Measurements from ENCODE around the gene RFX4. TPM values are rescaled to one million over a fixed set of nuclear protein-coding genes. Genes with fewer than 3 reads are reported as not detected.

The RFX4 gene
- total RNA-seq, 1 donor from 2014 or later, result not detected

DNA sequence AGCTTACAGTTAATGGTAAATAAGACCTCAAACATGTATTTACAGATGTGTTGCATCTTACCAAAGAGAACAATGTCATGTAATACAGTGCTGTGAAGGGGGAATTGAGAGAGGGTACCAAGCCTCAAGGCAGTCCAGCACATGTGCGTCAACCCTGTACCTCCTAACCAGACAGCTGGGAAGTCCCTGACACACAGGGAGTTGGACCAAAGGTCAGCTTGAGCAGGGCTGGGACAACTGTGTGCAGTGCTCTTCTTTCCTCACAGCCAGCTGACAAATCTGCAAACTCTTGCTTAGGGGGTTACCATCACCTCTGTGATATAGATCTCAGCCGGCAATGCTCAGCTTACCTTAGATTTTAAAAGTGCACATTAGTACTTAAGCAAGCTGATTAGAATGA is 134.9 kb downstream of the RFX4 start:
- Mint-ChIP-seq H3K4me1 (no peaks in the 10 kb centered on the region), H3K27me3 (ENCODE audit: low read depth) (peaks cover 28% of the 10 kb centered on the region), H3K4me3 (no peak overlapping the region), H3K36me3 (no peaks in the 10 kb centered on the region), H3K9me3 (no peaks in the 10 kb centered on the region), H3K27ac (no peak overlapping the region)
- TF ChIP-seq, protein P1, sequence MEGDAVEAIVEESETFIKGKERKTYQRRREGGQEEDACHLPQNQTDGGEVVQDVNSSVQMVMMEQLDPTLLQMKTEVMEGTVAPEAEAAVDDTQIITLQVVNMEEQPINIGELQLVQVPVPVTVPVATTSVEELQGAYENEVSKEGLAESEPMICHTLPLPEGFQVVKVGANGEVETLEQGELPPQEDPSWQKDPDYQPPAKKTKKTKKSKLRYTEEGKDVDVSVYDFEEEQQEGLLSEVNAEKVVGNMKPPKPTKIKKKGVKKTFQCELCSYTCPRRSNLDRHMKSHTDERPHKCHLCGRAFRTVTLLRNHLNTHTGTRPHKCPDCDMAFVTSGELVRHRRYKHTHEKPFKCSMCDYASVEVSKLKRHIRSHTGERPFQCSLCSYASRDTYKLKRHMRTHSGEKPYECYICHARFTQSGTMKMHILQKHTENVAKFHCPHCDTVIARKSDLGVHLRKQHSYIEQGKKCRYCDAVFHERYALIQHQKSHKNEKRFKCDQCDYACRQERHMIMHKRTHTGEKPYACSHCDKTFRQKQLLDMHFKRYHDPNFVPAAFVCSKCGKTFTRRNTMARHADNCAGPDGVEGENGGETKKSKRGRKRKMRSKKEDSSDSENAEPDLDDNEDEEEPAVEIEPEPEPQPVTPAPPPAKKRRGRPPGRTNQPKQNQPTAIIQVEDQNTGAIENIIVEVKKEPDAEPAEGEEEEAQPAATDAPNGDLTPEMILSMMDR (IDR thresholded peaks at IDR 0.05; ENCODE audit: unreplicated experiment), result no peak
- no peak for DNase-seq (ENCODE audit: low spot score in 2 of 2, unreplicated experiment in 2 of 2)

DNA sequence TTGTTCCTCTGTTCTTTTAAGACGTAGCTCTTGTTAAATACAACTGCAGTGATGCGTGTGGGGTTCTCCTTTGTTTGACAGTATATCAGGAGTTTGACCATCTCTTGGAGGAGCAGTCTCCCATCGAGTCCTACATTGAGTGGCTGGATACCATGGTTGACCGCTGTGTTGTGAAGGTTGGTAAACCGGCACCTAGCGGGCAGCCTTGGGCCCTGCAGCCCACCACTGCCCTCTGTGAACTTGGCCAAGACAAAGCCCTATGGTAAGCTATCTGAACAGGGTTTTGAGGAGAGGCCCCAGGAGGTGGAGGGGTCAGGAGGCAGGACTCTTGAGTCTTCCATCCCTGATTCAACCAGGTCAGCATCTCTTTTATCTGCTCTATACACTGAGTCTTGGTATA is 137.1 kb downstream of the RFX4 start:
- H3K4me1 Mint-ChIP-seq, result no peaks in the 10 kb centered on the region
- no peaks in the 10 kb centered on the region for H3K36me3 Mint-ChIP-seq
- H3K27me3 Mint-ChIP-seq (ENCODE audit: low read depth), result peaks cover 31% of the 10 kb centered on the region
- TF ChIP-seq, protein P1 (IDR thresholded peaks at IDR 0.05; ENCODE audit: unreplicated experiment), result no peak
- no peak overlapping the region for H3K27ac Mint-ChIP-seq
- DNase-seq (ENCODE audit: low spot score in 2 of 2, unreplicated experiment in 2 of 2), result no peak
- H3K9me3 Mint-ChIP-seq, result no peaks in the 10 kb centered on the region
- H3K4me3 Mint-ChIP-seq, result no peak overlapping the region

DNA sequence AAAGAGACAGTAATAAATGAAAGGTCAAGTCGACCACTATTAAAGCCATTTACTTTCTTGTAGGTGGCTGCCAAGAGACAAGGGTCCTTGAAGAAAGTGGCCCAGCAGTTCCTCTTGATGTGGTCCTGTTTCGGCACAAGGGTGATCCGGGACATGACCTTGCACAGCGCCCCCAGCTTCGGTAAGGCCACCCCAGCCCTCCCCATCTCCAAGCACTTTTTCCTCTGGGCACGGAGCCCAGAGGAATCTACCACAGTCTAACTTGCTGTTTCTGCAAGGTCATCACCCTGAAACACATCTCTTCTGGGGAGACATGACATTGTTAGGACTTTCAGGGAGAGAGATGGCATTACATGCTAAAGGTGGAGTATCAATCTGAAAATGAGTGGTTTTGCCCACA is 137.9 kb downstream of the RFX4 start:
- no peaks in the 10 kb centered on the region for H3K9me3 Mint-ChIP-seq
- H3K4me3 Mint-ChIP-seq, result no peak overlapping the region
- H3K27me3 Mint-ChIP-seq (ENCODE audit: low read depth), result peaks cover 30% of the 10 kb centered on the region
- no peaks in the 10 kb centered on the region for H3K4me1 Mint-ChIP-seq
- H3K27ac Mint-ChIP-seq, result no peak overlapping the region
- no peaks in the 10 kb centered on the region for H3K36me3 Mint-ChIP-seq
- DNase-seq (ENCODE audit: low spot score in 2 of 2, unreplicated experiment in 2 of 2), result no peak
- TF ChIP-seq, protein P1 (IDR thresholded peaks at IDR 0.05; ENCODE audit: unreplicated experiment), result no peak

DNA sequence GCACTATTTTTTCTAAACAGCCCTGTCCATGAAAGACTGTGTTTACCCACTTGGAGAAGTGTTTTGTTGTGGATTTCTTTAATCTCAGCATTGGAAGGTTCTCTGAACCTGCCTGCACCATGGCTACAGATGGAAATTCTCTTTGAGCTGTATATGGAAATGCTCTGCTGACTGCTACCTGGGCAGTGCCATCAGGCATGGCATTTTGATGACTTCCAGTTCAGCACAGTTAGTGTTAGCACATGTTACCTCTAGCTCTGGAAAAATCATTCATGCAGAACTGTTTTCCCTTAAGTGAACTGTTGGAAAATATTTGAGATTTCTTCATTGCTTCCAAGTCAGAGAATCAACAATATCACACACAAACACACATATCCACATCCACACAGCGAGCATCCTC is 139.1 kb downstream of the RFX4 start:
- TF ChIP-seq, protein P1 (IDR thresholded peaks at IDR 0.05; ENCODE audit: unreplicated experiment), result no peak
- Mint-ChIP-seq H3K4me1 (no peaks in the 10 kb centered on the region), H3K36me3 (no peaks in the 10 kb centered on the region), H3K27me3 (ENCODE audit: low read depth) (peaks cover 22% of the 10 kb centered on the region), H3K9me3 (no peaks in the 10 kb centered on the region), H3K4me3 (no peak overlapping the region), H3K27ac (no peak overlapping the region)
- DNase-seq (ENCODE audit: low spot score in 2 of 2, unreplicated experiment in 2 of 2), result no peak

DNA sequence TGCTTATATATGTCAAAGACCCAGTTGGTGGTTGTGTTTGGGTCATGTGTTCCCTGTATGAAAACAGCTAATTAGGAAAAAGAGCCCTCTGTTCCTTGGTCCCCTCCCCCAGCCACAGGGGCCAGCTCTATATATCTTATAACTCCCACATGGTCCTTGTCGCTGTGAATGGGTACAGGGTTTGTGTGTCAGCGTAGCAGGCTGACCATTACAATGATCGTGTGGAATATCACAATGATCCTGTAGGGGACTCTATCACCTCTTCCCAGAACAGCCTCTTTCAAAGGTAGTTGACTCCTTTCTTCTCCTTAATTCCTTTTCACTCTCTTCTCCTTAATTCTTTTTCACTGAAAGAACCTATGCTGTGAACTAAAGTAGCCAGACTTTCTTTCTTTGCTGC is 140.0 kb downstream of the RFX4 start:
- Mint-ChIP-seq H3K4me3 (no peak overlapping the region), H3K36me3 (no peaks in the 10 kb centered on the region), H3K4me1 (no peaks in the 10 kb centered on the region), H3K27me3 (ENCODE audit: low read depth) (peaks cover 21% of the 10 kb centered on the region), H3K27ac (no peak overlapping the region), H3K9me3 (no peaks in the 10 kb centered on the region)
- DNase-seq (ENCODE audit: low spot score in 2 of 2, unreplicated experiment in 2 of 2), result no peak
- TF ChIP-seq, protein P1 (IDR thresholded peaks at IDR 0.05; ENCODE audit: unreplicated experiment), result no peak

DNA sequence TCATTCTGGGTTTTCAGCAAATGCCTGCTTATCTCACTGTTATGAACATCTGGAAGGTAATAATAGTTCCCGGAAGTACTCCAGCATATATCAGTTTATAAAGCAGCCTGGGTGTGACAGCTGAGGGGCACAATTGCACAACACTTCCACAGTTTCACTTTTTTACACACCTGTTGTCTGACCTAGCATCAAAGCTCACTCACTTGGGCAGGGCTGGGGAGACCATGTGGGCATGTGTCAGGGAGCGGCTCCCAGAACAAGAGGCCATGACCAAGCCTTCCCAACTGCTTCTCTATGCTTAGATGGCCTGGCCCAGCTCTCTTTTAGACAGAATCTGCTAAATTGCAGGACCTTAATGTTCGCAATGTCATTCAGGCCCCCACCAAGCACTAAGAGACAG is 140.6 kb downstream of the RFX4 start:
- no peaks in the 10 kb centered on the region for H3K4me1 Mint-ChIP-seq
- peaks cover 18% of the 10 kb centered on the region for H3K27me3 Mint-ChIP-seq (ENCODE audit: low read depth)
- no peak overlapping the region for H3K27ac Mint-ChIP-seq
- no peaks in the 10 kb centered on the region for H3K9me3 Mint-ChIP-seq
- TF ChIP-seq, protein P1 (IDR thresholded peaks at IDR 0.05; ENCODE audit: unreplicated experiment), result no peak
- DNase-seq (ENCODE audit: low spot score in 2 of 2, unreplicated experiment in 2 of 2), result no peak
- H3K36me3 Mint-ChIP-seq, result no peaks in the 10 kb centered on the region
- H3K4me3 Mint-ChIP-seq, result no peak overlapping the region

All from mesothelial cell of epicardium (in vitro differentiated cells).